ENCODE measurements around the gene FIBCD1. TPM values are rescaled to one million over a fixed set of nuclear protein-coding genes. Genes with fewer than 3 reads are reported as not detected.

Gene FIBCD1
- total and polyA plus RNA-seq, 2 experiments from 2014 or later = 20.2 to 23.7 TPM

GRCh38 chr9:130940027-130940549, 1.0 kb upstream of the FIBCD1 start:
- Histone ChIP-seq H2AFZ (peak overlapping the region; percentile 95), H4K20me1 (ENCODE audit: insufficient read depth) (no peaks in the 10 kb centered on the region), H3K4me1 (ENCODE audit: insufficient read depth) (peaks cover 11% of the 10 kb centered on the region; the same call in 1 of the 2 replicates), H3K4me3 (peak overlapping the region; percentile 94; the same call in 1 of the 2 replicates), H3K9me2 (ENCODE audit: insufficient read depth) (no peaks in the 10 kb centered on the region), H3K27ac (no peak overlapping the region), H3K27me3 (replicated peaks; ENCODE audit: insufficient read depth) (peaks cover 13% of the 10 kb centered on the region; the same call in 1 of the 2 replicates), H3K79me2 (ENCODE audit: insufficient read depth) (no peaks in the 10 kb centered on the region), H3K9me3 (ENCODE audit: low read depth) (no peaks in the 10 kb centered on the region), H3F3A (ENCODE audit: insufficient read depth) (peaks cover 11% of the 10 kb centered on the region; the same call in 1 of the 2 replicates), H3K4me2 (ENCODE audit: unreplicated experiment) (peak overlapping the region; percentile 98), H3K9ac (no peak overlapping the region), H3K36me3 (ENCODE audit: low read depth) (no peaks in the 10 kb centered on the region)
- DNase-seq = no peak
- peak; percentile 40 for TF ChIP-seq EZH2 (IDR thresholded peaks at IDR 0.05; ENCODE audit: insufficient read depth, poor library complexity, severe bottlenecking)
- no peak for TF ChIP-seq EZH2phosphoT487 (IDR thresholded peaks at IDR 0.05; ENCODE audit: insufficient read depth, low read depth)
- WGBS, 2 experiments (ENCODE audit: low coverage in 1 of 2, low lambda C conversion rate in 2 of 2, missing lambda C conversion rate in 2 of 2) = 3 to 7% methylated on average over 20 to 32 of the region's 32 CpGs
- in situ Hi-C loops (cut with MboI) = no loop called here

- Histone ChIP-seq H2AFZ (peak overlapping the region; percentile 95), H3K9ac (no peak overlapping the region), H3K27ac (no peak overlapping the region), H3K4me3 (peak overlapping the region; percentile 94), H3K27me3 (replicated peaks; ENCODE audit: insufficient read depth) (peaks cover 13% of the 10 kb centered on the region; the same call in 1 of the 2 replicates), H3K9me3 (ENCODE audit: low read depth) (no peaks in the 10 kb centered on the region), H3K79me2 (ENCODE audit: insufficient read depth) (no peaks in the 10 kb centered on the region), H3K4me2 (ENCODE audit: unreplicated experiment) (peak overlapping the region; percentile 98), H3K9me2 (ENCODE audit: insufficient read depth) (no peaks in the 10 kb centered on the region), H3K36me3 (ENCODE audit: low read depth) (no peaks in the 10 kb centered on the region), H3F3A (ENCODE audit: insufficient read depth) (peaks cover 15% of the 10 kb centered on the region; the same call in 1 of the 2 replicates), H4K20me1 (ENCODE audit: insufficient read depth) (no peaks in the 10 kb centered on the region), H3K4me1 (ENCODE audit: insufficient read depth) (peaks cover 11% of the 10 kb centered on the region; the same call in 1 of the 2 replicates)
- WGBS, 2 experiments (ENCODE audit: low coverage in 1 of 2, low lambda C conversion rate in 2 of 2, missing lambda C conversion rate in 2 of 2) = 1 to 2% methylated on average over 32 to 75 of the region's 75 CpGs
- in situ Hi-C loops (cut with MboI) = no loop called here
- DNase-seq = peak; percentile 62
- no peak for TF ChIP-seq EZH2 (IDR thresholded peaks at IDR 0.05; ENCODE audit: insufficient read depth, poor library complexity, severe bottlenecking)
- TF ChIP-seq EZH2phosphoT487 (IDR thresholded peaks at IDR 0.05; ENCODE audit: insufficient read depth, low read depth) = no peak
These were observed 469 bp upstream of the FIBCD1 start for GRCh38 chr9:130939405-130940026.

- Histone ChIP-seq H3K9ac (no peak overlapping the region), H3K27me3 (replicated peaks; ENCODE audit: insufficient read depth) (peaks cover 10% of the 10 kb centered on the region; the same call in 1 of the 2 replicates), H3K9me2 (ENCODE audit: insufficient read depth) (no peaks in the 10 kb centered on the region), H3F3A (ENCODE audit: insufficient read depth) (peaks cover 15% of the 10 kb centered on the region; the same call in 1 of the 2 replicates), H3K79me2 (ENCODE audit: insufficient read depth) (no peaks in the 10 kb centered on the region), H3K36me3 (ENCODE audit: low read depth) (no peaks in the 10 kb centered on the region), H3K4me3 (peak overlapping the region; percentile 94), H4K20me1 (ENCODE audit: insufficient read depth) (no peaks in the 10 kb centered on the region), H3K27ac (no peak overlapping the region), H3K4me1 (ENCODE audit: insufficient read depth) (peaks cover 13% of the 10 kb centered on the region), H2AFZ (no peak overlapping the region), H3K4me2 (ENCODE audit: unreplicated experiment) (peak overlapping the region; percentile 50), H3K9me3 (ENCODE audit: low read depth) (no peaks in the 10 kb centered on the region)
- TF ChIP-seq EZH2phosphoT487 (IDR thresholded peaks at IDR 0.05; ENCODE audit: insufficient read depth, low read depth) = no peak
- no peak for TF ChIP-seq EZH2 (IDR thresholded peaks at IDR 0.05; ENCODE audit: insufficient read depth, poor library complexity, severe bottlenecking)
- WGBS, 2 experiments (ENCODE audit: low coverage in 1 of 2, low lambda C conversion rate in 2 of 2, missing lambda C conversion rate in 2 of 2) = 3 to 6% methylated on average over 34 to 48 of the region's 52 CpGs
- DNase-seq = no peak
- in situ Hi-C loops (cut with MboI) = no loop called here
These were observed 829 bp downstream of the FIBCD1 start for GRCh38 chr9:130938184-130938651.

DNA sequence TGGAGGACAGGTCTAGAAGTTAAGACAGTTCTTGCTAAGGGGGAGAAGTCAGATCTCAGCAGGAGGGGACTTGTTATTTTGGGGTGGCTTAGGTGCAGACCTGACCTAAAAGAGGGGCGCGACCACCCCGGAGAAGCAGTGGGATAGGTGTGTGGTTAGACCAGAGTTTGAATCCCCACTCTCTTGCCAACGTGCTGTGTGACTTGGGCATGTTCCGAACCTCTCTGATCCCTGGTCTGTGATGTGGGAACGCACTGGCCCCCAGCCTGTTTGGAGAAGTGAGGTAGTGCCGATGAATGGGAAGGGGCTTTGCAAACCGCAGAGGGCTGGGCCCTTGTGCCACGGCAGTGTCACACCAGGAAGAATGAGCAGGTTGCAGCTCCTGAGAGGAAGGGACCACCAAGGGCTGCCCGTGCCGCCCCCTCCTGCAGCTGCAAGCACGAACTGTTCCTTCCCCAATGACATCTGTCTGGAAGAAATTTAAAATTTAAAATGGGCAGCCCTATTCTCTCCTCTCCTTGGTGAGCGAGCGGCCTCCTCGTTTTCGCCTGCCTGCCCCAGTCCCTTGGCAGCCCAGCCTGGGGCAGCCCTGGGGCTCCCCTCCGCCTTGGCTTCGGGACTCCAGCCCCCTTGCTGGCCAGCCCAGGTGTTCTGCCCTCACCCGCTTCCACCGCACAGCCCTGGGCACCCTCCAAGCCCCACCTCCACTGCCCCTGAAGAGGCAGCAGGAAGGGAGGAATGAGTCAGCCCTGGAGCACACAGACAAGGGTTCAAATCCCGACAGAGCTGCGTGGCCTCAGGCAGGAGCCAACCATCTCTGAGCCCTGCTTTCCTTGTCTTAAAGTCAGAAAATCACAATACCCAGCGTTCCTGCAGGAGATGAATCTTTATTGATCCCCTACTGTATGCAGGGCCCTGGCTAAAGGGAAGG, 1.6 kb downstream of the FIBCD1 start:
- H3K27ac ChIP-seq = no peak overlapping the region
- H3K79me2 ChIP-seq (ENCODE audit: insufficient read depth) = no peaks in the 10 kb centered on the region
- no peak overlapping the region for H3K9ac ChIP-seq
- H3K4me1 ChIP-seq (ENCODE audit: insufficient read depth) = peaks cover 21% of the 10 kb centered on the region
- H2AFZ ChIP-seq = no peak overlapping the region
- peak overlapping the region; percentile 94 for H3K4me3 ChIP-seq
- WGBS, 2 experiments (ENCODE audit: low coverage in 1 of 2, low lambda C conversion rate in 2 of 2, missing lambda C conversion rate in 2 of 2) = 73% methylated on average over 23 of the region's 23 CpGs
- H3K9me2 ChIP-seq (ENCODE audit: insufficient read depth) = no peaks in the 10 kb centered on the region
- TF ChIP-seq EZH2phosphoT487 (IDR thresholded peaks at IDR 0.05; ENCODE audit: insufficient read depth, low read depth) (no peak), EZH2 (IDR thresholded peaks at IDR 0.05; ENCODE audit: insufficient read depth, poor library complexity, severe bottlenecking) (no peak)
- H3K9me3 ChIP-seq (ENCODE audit: low read depth) = no peaks in the 10 kb centered on the region
- peak overlapping the region; percentile 50 for H3K4me2 ChIP-seq (ENCODE audit: unreplicated experiment)
- H3K27me3 ChIP-seq (replicated peaks; ENCODE audit: insufficient read depth) = peaks cover 5% of the 10 kb centered on the region; the same call in 1 of the 2 replicates
- H3F3A ChIP-seq (ENCODE audit: insufficient read depth) = peaks cover 18% of the 10 kb centered on the region; the same call in 1 of the 2 replicates
- H4K20me1 ChIP-seq (ENCODE audit: insufficient read depth) = no peaks in the 10 kb centered on the region
- no peaks in the 10 kb centered on the region for H3K36me3 ChIP-seq (ENCODE audit: low read depth)
- no peak for DNase-seq
- in situ Hi-C loops (cut with MboI) = no loop called here
